HG02885 (cell line): Measurements from ENCODE around the gene NT5C1B.

Experiments
- ATAC-seq: cut with Tn5 transposase; IDR thresholded peaks from one replicate; pipeline ENCODE4 v1.9.1; 2021; ENCODE audit warnings: mild to moderate bottlenecking; ENCODE audit not compliant: unreplicated experiment, poor library complexity

NT5C1B gene

DNA sequence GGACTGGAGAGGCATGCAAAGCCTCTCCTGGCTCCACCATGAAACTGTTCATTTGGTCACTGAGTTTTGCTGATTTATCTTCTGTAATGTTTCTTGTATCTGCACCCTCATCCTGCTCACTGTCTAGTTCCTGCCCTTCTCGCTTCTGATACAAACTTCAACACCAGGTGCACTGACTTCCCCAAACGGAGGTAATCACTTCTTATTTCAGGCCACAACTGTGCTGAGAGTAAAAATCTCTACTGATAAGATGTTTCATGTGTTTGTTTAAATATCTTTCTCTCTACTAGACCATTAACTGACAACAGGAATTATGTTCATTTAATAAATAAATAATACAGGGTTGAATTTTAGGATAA is 10.9 kb upstream of the NT5C1B start:
- no peak for ATAC-seq

DNA sequence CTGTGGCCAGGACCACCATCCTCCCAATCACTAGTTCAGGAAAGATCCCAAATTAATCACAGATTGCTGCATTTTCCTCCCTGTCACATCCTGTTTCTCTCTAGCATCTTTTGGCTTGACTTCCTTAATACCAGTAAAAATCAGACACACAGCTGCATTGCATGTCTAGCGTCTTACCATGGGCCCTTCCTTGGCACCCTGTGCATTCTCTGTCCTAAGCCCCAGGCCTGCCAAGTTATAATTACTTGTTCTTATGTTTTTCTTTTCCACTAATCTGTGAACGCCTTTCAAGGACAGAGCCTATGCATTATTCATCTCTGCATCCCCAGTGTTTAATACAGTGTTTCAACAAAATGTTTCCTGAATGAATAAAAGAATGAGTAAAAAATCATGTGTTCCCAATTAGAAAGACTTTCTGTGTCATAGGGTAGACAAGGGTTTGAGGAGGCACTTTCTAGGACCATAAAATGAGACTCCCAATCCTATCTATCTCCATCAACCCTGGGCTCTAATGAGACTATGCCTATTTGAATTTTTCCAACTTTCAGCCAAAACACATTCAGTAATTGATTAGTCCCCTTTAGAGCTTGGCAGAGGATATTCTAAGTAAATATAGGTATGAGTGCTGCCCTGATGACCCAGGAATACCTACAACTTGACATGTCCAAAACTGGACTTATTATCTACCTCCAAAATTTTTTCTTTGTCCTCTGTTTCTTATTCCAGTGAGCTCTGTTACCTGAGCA is 10.3 kb upstream of the NT5C1B start:
- ATAC-seq: no peak

DNA sequence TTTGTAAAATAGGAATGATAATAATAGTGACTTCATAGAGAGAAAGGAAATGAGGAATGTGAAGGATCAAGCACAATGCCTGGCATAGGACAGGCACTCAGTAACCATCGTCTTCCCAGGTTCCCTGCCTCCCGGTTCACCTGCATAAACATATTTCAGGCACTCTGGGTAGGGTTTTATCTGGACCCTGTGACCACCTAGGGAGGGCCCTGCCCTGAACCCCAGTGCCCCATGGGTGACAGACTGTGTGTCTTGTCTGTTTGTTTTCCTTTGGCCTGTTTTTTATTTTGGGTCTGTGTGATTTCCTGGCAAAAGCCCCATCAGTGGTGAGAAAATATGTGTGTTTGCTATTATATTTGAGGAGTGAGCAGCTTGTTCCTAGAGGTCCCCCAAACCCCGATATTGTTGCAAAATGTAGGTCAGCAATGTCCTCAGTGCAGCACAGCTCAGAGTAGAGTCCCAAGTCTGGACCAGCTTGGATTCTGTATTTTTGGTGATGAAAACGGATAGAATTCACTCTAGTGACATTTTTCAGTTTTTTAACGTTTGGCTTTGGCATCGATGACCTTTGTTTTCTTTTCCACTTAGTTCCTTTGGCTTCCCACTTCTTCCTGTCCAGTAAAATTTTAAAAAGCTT is 9.6 kb upstream of the NT5C1B start:
- no peak for ATAC-seq

DNA sequence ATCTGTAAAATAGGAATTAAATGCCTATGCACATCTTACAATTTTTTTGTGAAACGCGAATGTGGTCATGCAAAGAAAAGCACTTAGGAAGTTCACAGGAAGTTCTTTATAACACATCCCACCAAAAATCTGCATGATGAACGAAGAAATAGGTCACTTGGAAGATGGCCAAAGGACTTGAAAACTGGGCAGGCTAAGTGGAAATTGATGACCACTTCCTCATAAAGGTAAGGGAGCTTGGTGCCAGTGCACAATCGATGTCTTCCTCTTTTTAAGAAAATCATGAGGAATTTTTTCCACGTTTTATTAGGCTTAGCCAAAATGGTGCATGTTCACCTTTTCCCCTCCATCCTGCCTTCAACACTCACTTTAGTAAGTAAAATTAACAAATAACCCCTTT is 8.2 kb upstream of the NT5C1B start:
- ATAC-seq: no peak

DNA sequence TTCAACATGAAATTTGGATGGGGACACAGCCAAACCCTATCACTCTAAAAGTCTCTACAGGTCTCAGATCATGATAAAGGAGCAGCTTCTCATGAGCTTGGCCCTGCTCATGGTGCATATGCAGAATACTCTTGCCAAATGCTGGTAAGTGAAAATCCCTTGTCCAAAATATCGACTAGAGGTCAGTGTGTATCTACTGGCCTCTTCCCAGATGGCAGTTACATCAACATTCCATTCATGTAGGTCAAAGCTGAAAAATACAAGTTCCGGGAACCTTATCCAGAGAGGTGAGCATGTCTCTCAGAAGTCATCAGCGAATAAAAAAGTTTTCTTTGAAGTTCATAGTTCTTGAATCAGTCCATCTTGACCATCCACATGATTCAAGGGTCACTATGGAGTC is 7.6 kb upstream of the NT5C1B start:
- ATAC-seq: no peak

DNA sequence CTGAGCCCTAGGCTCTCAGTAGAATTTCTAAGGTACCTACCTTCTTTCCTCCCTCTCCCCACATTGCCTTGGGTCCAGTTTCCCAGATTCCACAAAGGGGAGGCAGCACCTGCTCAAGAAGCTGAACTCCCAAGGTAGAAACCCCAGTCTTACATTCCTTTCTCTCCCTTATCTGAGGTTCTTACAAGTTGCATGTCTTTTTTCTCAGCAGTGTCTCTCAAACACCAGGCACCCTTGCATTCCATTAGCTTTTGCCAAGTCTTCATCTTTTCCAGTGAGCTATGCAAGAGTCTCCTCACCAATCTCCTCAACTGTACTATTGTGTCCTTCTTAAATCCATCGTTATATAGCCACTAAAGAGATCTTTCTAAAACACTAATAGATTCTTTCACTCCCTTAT is 4.1 kb upstream of the NT5C1B start:
- no peak for ATAC-seq

DNA sequence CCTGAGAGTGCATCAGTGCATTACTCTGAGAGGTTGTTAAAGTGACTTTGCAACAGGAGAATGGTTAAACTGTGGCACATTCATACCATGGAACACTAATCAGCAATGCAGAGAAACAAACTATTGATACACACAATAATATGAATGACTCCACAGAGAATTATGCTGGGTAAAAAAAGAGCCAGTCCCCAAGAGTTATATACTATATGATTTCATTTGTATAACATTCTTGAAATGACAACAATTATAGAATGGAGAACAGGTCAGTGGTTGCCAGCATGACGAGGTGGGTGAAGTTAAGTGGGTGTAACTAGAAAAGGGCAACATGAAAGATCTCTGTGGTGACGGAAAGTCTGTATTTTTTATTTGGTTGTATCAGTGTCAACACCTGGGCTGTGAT is 3.0 kb upstream of the NT5C1B start:
- ATAC-seq: no peak

DNA sequence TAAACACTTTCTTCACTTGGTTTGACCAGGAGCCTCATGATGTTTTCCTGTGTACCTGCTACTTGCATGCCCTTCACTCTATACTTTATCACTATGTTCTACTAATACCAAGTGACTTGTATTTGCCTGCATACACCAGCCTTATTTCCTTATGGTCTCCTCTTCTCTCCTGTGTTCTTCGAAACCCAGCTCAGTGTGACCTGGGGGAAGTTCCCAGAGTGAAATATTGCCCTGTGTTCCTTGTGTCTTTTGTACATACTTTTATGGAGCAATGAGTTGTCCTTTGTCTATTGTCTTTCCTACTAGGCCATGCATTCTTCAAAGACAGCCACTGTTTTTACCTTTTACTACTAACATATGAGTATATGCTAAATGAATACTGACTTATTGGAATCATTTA is 567 bp downstream of the NT5C1B start:
- ATAC-seq: no peak

DNA sequence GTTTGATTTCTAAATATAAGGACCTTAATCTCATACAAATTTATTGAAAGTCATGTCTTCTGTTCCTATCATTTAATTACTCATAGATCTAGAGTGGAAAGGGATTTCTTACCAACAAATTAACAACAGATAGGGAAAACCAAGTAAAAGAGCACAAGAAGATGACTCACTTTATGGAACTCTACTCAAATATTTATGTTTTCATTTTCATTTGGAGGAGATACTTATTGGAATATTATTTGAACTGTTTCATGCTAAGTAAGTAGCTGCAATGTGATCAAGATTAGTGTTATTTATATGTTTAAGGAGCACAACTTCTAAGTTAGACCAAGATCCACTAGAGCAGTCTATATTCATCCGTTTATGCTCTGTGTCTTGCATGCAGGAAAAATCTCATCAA is 1.3 kb downstream of the NT5C1B start:
- no peak for ATAC-seq

DNA sequence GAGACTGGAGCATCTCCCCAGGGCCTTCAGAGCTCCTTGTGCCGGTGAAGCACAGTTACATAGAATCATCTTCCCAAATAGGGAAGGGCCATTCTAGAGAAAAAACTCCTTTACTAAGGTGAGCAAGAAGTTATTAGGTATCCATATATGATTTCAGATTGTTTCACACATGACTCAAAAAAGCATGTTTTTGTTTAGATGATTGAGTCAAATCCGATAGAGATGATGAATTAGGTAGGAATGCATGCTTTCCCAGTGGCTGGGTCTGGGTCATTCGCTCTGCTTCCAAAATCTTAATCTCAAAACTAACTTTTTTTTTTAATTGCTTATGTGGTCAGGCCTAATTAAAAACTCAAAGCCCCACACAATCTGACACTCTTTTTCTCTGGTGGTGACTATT is 3.8 kb downstream of the NT5C1B start:
- ATAC-seq: no peak

DNA sequence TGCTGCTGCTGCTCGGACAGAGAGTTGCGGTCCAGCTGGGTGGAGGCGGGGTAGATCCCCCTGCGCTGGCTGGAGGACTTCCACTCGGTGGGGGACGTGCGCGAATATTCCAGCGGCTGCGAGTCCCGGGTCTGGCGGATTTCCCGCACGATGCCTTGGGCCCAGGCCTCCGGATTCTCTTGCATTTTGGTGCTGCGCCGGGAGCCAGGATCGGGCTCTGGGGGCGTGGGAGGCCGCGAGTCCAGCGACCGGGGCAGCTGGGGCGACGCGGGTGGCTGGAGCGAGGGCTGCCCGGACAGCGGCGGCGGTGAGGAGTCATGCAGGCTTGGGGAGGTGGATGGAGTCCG is 4.8 kb downstream of the NT5C1B start:
- no peak for ATAC-seq

DNA sequence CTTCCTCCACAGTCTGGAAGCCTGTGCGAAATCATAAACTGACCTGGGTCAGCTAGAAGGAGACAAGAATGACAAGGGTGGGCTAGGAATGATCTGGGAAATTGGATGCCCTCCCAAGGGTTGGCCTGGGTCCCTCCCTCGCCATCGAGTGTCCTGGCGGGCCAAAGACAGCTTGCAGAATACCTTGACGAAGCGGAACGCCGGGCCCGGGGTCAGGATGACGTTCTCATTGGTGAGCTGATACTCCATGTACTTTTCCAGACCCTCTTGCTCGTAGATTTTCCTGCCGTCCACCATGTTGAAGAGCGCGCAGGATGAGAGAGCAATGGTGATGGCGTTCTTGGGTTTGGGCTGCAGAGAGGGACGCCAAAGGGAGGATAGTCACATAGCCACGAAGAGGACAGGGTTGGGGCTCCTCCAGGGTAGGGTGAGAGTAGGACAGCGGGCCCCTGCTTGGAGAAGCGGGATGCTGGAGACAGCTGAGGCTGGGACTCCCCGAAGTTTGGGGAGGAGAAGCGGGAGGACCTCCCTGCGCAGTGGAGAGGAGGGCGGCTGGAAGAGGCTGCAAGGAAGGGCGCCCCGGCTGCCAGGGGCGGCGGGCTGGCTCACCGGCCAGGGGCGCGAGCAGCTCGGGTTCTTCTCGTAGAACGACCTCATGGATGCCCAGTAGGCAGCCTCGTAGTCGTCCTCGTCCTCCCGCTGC is 5.3 kb downstream of the NT5C1B start:
- no peak for ATAC-seq

DNA sequence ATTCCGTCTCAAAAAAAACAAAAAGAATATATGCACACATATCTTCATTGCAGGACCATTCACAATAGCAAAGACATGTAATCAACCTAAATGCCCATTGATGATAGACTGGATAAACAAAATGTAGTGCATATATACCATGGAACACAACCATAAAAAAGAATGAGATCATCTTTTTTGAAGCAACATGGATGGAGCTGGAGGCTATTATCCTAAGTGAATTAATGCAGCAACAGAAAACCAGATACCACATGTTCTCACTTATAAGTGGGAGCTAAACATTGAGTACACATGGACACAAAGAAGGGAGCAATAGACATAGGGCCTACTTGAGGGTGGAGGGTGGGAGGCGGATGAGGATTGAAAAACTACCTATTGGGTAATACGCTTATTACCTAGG is 8.8 kb downstream of the NT5C1B start:
- ATAC-seq: no peak

DNA sequence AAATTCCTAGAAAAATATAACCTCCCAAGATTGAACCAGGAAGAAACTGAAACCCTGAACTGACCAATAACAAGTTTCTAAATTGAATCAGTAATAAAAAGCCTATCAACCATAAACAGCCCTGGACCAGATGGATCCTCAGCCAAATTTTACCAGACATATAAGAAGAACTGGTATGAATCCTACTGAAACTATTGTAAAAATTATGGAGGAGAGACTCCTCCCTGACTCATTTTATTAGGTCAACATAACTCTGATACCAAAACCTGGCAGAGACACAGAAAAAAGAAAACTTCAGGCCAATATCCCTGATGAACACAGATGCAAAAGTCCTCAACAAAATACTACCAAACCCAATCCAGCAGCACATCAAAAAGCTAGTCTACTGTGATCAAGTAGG is 11.3 kb downstream of the NT5C1B start:
- ATAC-seq: no peak

DNA sequence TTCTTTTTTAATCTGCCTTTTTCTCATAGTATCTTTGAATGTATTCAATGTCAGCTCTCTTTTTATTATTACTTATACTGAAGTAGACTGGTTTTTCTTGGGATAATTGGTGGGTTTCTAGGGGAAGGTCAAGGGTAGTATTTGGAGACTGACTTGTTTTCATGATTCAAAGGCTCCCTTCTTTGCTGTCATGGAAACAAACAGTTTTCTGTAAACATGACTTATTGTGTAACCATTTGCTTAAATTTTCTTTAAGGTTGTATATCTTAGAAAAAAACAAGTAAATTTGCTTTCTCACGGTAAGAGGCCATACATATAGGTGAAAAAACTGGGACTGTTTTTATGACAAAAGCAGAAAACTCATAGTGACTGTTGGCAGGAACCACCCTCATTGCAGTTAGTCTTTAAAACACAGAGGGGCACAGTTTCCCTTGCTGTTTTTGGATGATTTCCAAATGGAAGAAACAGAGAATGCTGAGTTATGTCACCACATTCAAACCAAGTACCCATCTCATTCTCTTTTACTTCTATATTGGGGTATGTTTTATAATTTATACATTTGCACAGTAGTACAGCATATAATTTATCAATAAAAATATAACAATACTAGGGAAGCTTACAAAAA is 23.1 kb downstream of the NT5C1B start:
- no peak for ATAC-seq

DNA sequence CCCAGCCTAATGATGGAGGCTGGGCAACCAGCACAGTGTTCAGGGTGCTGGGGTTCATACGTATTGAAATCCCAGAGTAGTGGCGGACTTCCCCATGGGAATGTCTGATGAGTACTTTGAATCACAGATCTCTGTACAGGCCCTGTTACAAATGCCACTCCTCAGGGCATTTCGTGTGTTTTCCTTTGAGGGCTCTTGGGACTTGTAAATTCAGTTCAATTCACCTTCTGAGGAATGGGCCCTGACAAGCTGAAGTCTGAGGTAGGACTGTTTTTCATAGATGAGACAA is 28.6 kb downstream of the NT5C1B start:
- ATAC-seq: no peak

DNA sequence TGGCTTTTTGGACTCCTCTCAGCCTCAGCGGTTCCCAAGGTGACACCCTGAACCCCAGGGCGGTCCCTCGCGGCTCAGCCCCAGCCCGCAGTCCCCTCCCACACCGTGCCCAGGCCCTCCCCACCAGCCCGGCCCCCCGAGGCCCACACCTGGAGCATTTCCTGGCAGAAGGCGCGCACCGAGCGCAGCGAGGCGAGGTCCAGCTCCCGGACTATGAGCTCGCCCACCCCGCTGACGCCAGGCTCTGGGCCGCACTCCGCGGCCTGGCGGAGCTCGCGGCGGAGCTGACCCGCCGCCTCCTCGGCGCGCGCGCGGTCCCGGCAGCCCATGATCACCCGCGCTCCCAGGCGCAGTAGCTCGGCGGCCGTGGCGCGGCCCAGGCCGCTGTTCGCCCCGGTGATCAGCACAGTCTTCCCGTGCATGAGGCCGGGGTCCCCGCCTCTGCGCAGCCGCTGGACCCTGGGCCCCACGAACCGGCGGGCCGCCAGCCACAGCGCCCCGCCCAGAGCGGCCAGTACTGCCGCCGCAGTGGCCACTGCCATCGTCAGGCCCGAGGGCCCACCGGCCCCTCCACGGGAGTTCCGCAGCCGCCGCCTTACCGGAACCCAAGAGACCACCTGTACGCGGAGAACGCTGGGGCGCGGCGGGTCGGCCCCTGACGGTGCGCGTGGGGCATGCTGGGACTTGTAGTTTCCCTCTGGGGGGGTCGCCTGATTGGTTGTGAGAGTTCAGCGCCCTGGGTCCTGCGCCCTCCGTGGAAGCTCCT is 29.2 kb downstream of the NT5C1B start, which contains the start of gene RDH14:
Gene RDH14, minus strand, starts transcription at position 623 of the 766 bp plus-strand sequence. Its CDS starts 81 bp downstream, at position 542.
- peak; percentile 93 for ATAC-seq

DNA sequence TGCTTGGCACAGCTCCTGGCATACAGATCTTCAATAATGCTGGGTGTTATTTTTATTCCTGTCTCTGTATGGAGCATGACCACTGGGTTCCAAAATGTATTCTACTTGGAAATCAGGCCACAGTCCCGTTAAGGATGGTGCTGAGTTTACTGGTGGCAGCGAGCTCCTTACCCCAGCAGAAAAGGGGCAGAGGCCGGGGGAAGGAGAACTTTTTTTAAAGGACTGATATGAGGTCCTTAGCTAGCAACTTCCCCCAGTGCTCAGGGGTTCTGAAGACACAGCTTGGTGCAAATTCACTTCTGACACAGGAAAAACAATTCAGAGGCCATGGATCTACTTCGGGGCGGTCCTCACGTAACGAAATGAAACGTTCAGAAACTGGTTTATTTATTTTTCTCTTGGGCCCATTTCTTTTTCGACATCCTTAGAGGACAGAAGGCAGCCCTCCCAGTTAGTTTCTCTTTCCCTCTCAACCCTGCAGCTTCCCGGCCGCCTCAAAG is 29.8 kb downstream of the NT5C1B start:
- ATAC-seq: no peak

DNA sequence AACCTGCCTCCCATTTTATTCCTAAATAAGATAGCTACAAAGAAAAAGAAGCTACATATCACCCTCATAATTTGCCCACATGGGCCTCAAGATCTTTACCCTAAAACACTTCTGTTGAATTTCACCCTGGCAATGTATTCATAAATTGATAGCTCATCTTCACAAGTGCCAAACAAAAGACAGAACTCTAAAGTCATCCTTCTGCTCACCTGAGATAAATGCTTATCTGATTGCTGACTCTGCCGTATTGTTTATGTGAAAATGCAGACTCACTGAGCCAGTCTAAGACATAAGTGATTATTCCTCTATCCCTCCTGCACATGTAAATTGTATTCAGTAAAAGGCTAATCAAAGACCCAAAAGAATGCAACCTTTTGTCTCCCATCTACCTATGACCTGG is 30.9 kb downstream of the NT5C1B start:
- no peak for ATAC-seq

DNA sequence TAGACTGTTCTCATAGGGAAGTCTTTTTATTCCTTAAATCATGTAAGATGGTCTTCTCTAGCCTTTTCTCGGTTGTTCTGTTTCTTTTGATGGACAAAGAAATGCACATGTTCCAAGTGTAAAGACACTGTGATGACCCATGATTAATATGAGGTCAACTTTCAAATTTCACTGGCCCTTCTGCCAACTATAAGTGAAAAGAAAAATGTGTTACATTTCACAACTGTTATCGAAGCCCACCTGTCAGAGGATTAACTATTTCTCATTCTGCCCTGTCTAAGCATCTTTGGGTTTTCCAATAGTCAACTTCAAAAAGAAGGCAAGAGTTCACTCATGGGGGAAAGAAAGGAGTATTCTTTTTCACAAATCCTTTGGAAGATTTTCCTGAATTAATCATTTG is 32.2 kb downstream of the NT5C1B start:
- ATAC-seq: no peak
